ENCODE data around the gene EHHADH.
"Not testable (repeated sequence)": the region's sequence is repeated elsewhere in the genome, so short reads cannot be mapped to it uniquely, and the experiment has no call there.

Gene EHHADH

GRCh38 chr3:185253645-185254410 is at the start of gene EHHADH:
TSS of gene EHHADH (minus strand) at chr3:185254049. CDS start at chr3:185254022, 27 bp downstream.
- DNase-seq: peak; percentile 81

GRCh38 chr3:185299918-185300426 is 46.1 kb upstream of the EHHADH start:
- DNase-seq: not testable (repeated sequence)

- no peak for DNase-seq
Measured at GRCh38 chr3:185297867-185298266, 44.0 kb upstream of the EHHADH start.

GRCh38 chr3:185292238-185292637 is 38.4 kb upstream of the EHHADH start:
- DNase-seq: no peak

- DNase-seq: no peak
Measured at GRCh38 chr3:185290266-185290665, 36.4 kb upstream of the EHHADH start.

- DNase-seq: no peak
Measured at GRCh38 chr3:185283374-185283935, 29.6 kb upstream of the EHHADH start.

- DNase-seq: peak; percentile 97
Measured at GRCh38 chr3:185282696-185283373, 29.0 kb upstream of the EHHADH start.

GRCh38 chr3:185280572-185281365 is 26.9 kb upstream of the EHHADH start:
- no peak for DNase-seq

GRCh38 chr3:185279587-185280138 is 25.8 kb upstream of the EHHADH start:
- DNase-seq: no peak

- no peak for DNase-seq
Measured at GRCh38 chr3:185276415-185276814, 22.6 kb upstream of the EHHADH start.

- no peak for DNase-seq
Measured at GRCh38 chr3:185272033-185272432, 18.2 kb upstream of the EHHADH start.

- no peak for DNase-seq
Measured at GRCh38 chr3:185270956-185271332, 17.1 kb upstream of the EHHADH start.

- no peak for DNase-seq
Measured at GRCh38 chr3:185270262-185270955, 16.6 kb upstream of the EHHADH start.

GRCh38 chr3:185268194-185268962 is 14.5 kb upstream of the EHHADH start:
- no peak for DNase-seq

- no peak for DNase-seq
Measured at GRCh38 chr3:185267193-185267592, 13.3 kb upstream of the EHHADH start.

- DNase-seq: no peak
Measured at GRCh38 chr3:185264849-185265553, 11.2 kb upstream of the EHHADH start.

GRCh38 chr3:185263423-185263822 is 9.6 kb upstream of the EHHADH start:
- no peak for DNase-seq

- DNase-seq: no peak
Measured at GRCh38 chr3:185257334-185257733, 3.5 kb upstream of the EHHADH start.

- DNase-seq: no peak
Measured at GRCh38 chr3:185254799-185255198, 950 bp upstream of the EHHADH start.

GRCh38 chr3:185253133-185253532 is 716 bp downstream of the EHHADH start:
- not testable (repeated sequence) for DNase-seq

- DNase-seq: no peak
Measured at GRCh38 chr3:185251272-185251671, 2.6 kb downstream of the EHHADH start.

All from activated effector memory CD4-positive, alpha-beta T cell treated with anti-CD3 and anti-CD28 coated beads, Interleukin-2, amount 50 U/mL, for 16 hours (primary cell).